CD4-positive, alpha-beta T cell treated with Interleukin-17A for 1 hour (primary cell): ENCODE measurements around the gene LMAN2.
"Not testable (repeated sequence)": the region's sequence is repeated elsewhere in the genome, so short reads cannot be mapped to it uniquely, and the experiment has no call there.

Experiments used
- DNase-seq: peaks from one replicate; pipeline ENCODE4 v3.0.0-alpha.2; 2020

Gene LMAN2

GRCh38 chr5:177378884-177379883, 27.7 kb upstream of the LMAN2 start:
- DNase-seq = no peak

- no peak for DNase-seq
Measured at GRCh38 chr5:177377851-177378776, 26.6 kb upstream of the LMAN2 start.

- no peak for DNase-seq
Measured at GRCh38 chr5:177376107-177376506, 24.6 kb upstream of the LMAN2 start.

- not testable (repeated sequence) for DNase-seq
Measured at GRCh38 chr5:177375516-177375915, 24.0 kb upstream of the LMAN2 start.

- DNase-seq = no peak
Measured at GRCh38 chr5:177374211-177374610, 22.7 kb upstream of the LMAN2 start.

GRCh38 chr5:177373806-177374205, 22.3 kb upstream of the LMAN2 start:
- no peak for DNase-seq

- DNase-seq = peak; percentile 35
Measured at GRCh38 chr5:177372910-177373309, 21.4 kb upstream of the LMAN2 start.

- DNase-seq = peak; percentile 42
Measured at GRCh38 chr5:177372034-177372896, 20.8 kb upstream of the LMAN2 start.

- DNase-seq = no peak
Measured at GRCh38 chr5:177371120-177372033, 19.9 kb upstream of the LMAN2 start.

- DNase-seq = peak; percentile 80
Measured at GRCh38 chr5:177370488-177371119, 19.1 kb upstream of the LMAN2 start.

GRCh38 chr5:177369645-177370440, 18.4 kb upstream of the LMAN2 start:
- no peak for DNase-seq

GRCh38 chr5:177368869-177369644, 17.6 kb upstream of the LMAN2 start:
- peak; percentile 34 for DNase-seq

- DNase-seq = no peak
Measured at GRCh38 chr5:177367981-177368868, 16.8 kb upstream of the LMAN2 start.

- DNase-seq = no peak
Measured at GRCh38 chr5:177367323-177367848, 15.9 kb upstream of the LMAN2 start.

- no peak for DNase-seq
Measured at GRCh38 chr5:177366528-177367322, 15.3 kb upstream of the LMAN2 start.

GRCh38 chr5:177365845-177366527, 14.5 kb upstream of the LMAN2 start:
- no peak for DNase-seq
